Mesenchymal stem cell (in vitro differentiated cells and primary cell): Measurements from ENCODE around the gene SLC9A9.

ENCODE experiments used
- DNase-seq: peaks from one replicate; pipeline ENCODE4 v3.0.0-alpha.2; 2013
- H2AFZ ChIP-seq: one replicate; pipeline ENCODE4 v1.6.1; 2013; ENCODE audit warnings: low read depth, mild to moderate bottlenecking, control low read depth, inconsistent platforms, low read length, moderate library complexity
- H2AK5ac ChIP-seq: 2 replicates; pipeline ENCODE4 v1.6.1; 2013; ENCODE audit warnings: low read length, moderate library complexity, mild to moderate bottlenecking, inconsistent platforms; ENCODE audit not compliant: severe bottlenecking
- H2BK120ac ChIP-seq: one replicate; pipeline ENCODE4 v1.6.1; 2013; ENCODE audit warnings: low read depth, mild to moderate bottlenecking, inconsistent platforms, low read length, moderate library complexity
- H2BK12ac ChIP-seq, 2 experiments: one replicate each; pipeline ENCODE4 v1.6.1; 2013; ENCODE audit warnings: inconsistent platforms in 2 of 2, low read length in 2 of 2, mild to moderate bottlenecking in 2 of 2, moderate library complexity in 2 of 2, control low read depth in 1 of 2
- H2BK15ac ChIP-seq: one replicate; pipeline ENCODE4 v1.6.1; 2013; ENCODE audit warnings: mild to moderate bottlenecking, low read depth, inconsistent platforms; ENCODE audit not compliant: poor library complexity, severe bottlenecking
- H2BK5ac ChIP-seq: 2 replicates; pipeline ENCODE4 v1.6.1; 2013; ENCODE audit warnings: low read depth, mild to moderate bottlenecking, low read length, control low read depth, inconsistent platforms; ENCODE audit not compliant: poor library complexity, severe bottlenecking
- H3K14ac ChIP-seq, 2 experiments: one replicate each; pipeline ENCODE4 v1.6.1; 2013; ENCODE audit warnings: inconsistent platforms in 2 of 2, low read length in 2 of 2, control low read depth in 1 of 2, mild to moderate bottlenecking in 1 of 2, moderate library complexity in 1 of 2
- H3K18ac ChIP-seq, 2 experiments: one replicate each; pipeline ENCODE4 v1.6.1; 2013; ENCODE audit warnings: inconsistent platforms in 2 of 2, low read length in 2 of 2, control low read depth in 1 of 2, low read depth in 1 of 2, mild to moderate bottlenecking in 1 of 2
- H3K23ac ChIP-seq, 2 experiments: one replicate each; pipeline ENCODE4 v1.6.1; 2013; ENCODE audit warnings: inconsistent platforms in 2 of 2, low read length in 2 of 2, mild to moderate bottlenecking in 2 of 2, moderate library complexity in 2 of 2, control low read depth in 1 of 2
- H3K27ac ChIP-seq: 2 replicates; pipeline ENCODE4 v1.5.1; 2013; ENCODE audit warnings: mild to moderate bottlenecking, moderate library complexity, low read length, control low read depth, inconsistent platforms; ENCODE audit not compliant: poor library complexity, severe bottlenecking
- H3K27me3 ChIP-seq, 2 experiments: 2 replicates each; pipeline versions ENCODE4 v1.6.1 to v1.7.0; 2013; ENCODE audit warnings: low read length in 2 of 2, mild to moderate bottlenecking in 2 of 2, moderate library complexity in 2 of 2, control low read depth in 1 of 2, inconsistent platforms in 1 of 2; ENCODE audit not compliant: control insufficient read depth in 1 of 2, insufficient read depth in 1 of 2
- H3K36me3 ChIP-seq, 2 experiments: 2 replicates each; pipeline versions ENCODE4 v1.6.1 to v1.7.0; 2013; ENCODE audit warnings: low read length in 2 of 2, control low read depth in 1 of 2, inconsistent platforms in 1 of 2, low read depth in 1 of 2, mild to moderate bottlenecking in 1 of 2; ENCODE audit not compliant: insufficient read depth in 2 of 2, control insufficient read depth in 1 of 2
- H3K4ac ChIP-seq, 2 experiments: one replicate each; pipeline ENCODE4 v1.6.1; 2013; ENCODE audit warnings: inconsistent platforms in 2 of 2, low read length in 2 of 2, mild to moderate bottlenecking in 2 of 2, moderate library complexity in 2 of 2, control low read depth in 1 of 2, low read depth in 1 of 2
- H3K4me1 ChIP-seq: 2 replicates; pipeline ENCODE4 v1.6.1; 2013; ENCODE audit warnings: low read depth, low read length, control low read depth; ENCODE audit not compliant: control insufficient read depth, insufficient read depth
- H3K4me2 ChIP-seq: 2 replicates; pipeline ENCODE4 v1.6.1; 2013; ENCODE audit warnings: low read length, mild to moderate bottlenecking, inconsistent platforms; ENCODE audit not compliant: poor library complexity, severe bottlenecking
- H3K4me3 ChIP-seq, 2 experiments: 2 replicates each; pipeline versions ENCODE4 v1.5.1 to v1.7.0; 2013; ENCODE audit warnings: low read length in 2 of 2, mild to moderate bottlenecking in 2 of 2, control low read depth in 1 of 2, low read depth in 1 of 2; ENCODE audit not compliant: insufficient read depth in 1 of 2
- H3K79me1 ChIP-seq: replicated peaks from 2 replicates; pipeline ENCODE4 v1.6.1; 2013; ENCODE audit warnings: mild to moderate bottlenecking, control low read depth, low read length, inconsistent platforms; ENCODE audit not compliant: poor library complexity, severe bottlenecking
- H3K9ac ChIP-seq: 2 replicates; pipeline ENCODE4 v1.7.0; 2013; ENCODE audit warnings: mild to moderate bottlenecking, low read length, moderate library complexity
- H3K9me3 ChIP-seq: 2 replicates; pipeline ENCODE4 v1.7.0; 2013; ENCODE audit warnings: mild to moderate bottlenecking, low read length; ENCODE audit not compliant: control insufficient read depth
- H4K8ac ChIP-seq: one replicate; pipeline ENCODE4 v1.6.1; 2013; ENCODE audit warnings: inconsistent platforms, mild to moderate bottlenecking, low read length, moderate library complexity
- H4K91ac ChIP-seq: one replicate; pipeline ENCODE4 v1.6.1; 2013; ENCODE audit warnings: mild to moderate bottlenecking, low read length, inconsistent platforms
- WGBS: methylation state at CpG from one replicate; pipeline ENCODE4 v1.1.7; 2013; ENCODE audit warnings: mixed read lengths; 5-methylcytosine and 5-hydroxymethylcytosine counted together

The SLC9A9 gene

GRCh38 chr3:143658861-143659260 is 189.4 kb downstream of the SLC9A9 start:
- H3K23ac ChIP-seq = no peak overlapping the region
- no peak overlapping the region for H2AK5ac ChIP-seq
- H3K9ac ChIP-seq = no peak overlapping the region
- peaks cover 0 to 3% of the 10 kb centered on the region in 2 experiments for H3K36me3 ChIP-seq
- no peak overlapping the region for H2BK5ac ChIP-seq
- no peak overlapping the region for H2BK12ac ChIP-seq
- H3K4me3 ChIP-seq = no peak overlapping the region
- H2BK15ac ChIP-seq = no peak overlapping the region
- H3K4me1 ChIP-seq = peaks cover 1% of the 10 kb centered on the region
- H3K9me3 ChIP-seq = no peaks in the 10 kb centered on the region
- DNase-seq = no peak
- no peaks in the 10 kb centered on the region for H3K27me3 ChIP-seq
- H3K14ac ChIP-seq = no peak overlapping the region
- no peak overlapping the region for H3K4ac ChIP-seq
- no peak overlapping the region for H3K18ac ChIP-seq
- H3K4me2 ChIP-seq = no peak overlapping the region
- no peak overlapping the region for H4K8ac ChIP-seq
- peak overlapping the region; percentile 61 for H3K27ac ChIP-seq
- WGBS = 94% methylated on average over 1 of the region's 2 CpGs
- H2AFZ ChIP-seq = no peak overlapping the region
- no peak overlapping the region for H2BK120ac ChIP-seq
- no peak overlapping the region for H4K91ac ChIP-seq
- H3K79me1 ChIP-seq = no peaks in the 10 kb centered on the region

- Histone ChIP-seq H2BK15ac (no peak overlapping the region), H3K79me1 (no peaks in the 10 kb centered on the region), H2AFZ (no peak overlapping the region), H4K8ac (no peak overlapping the region), H3K4me1 (peaks cover 1% of the 10 kb centered on the region), H3K27me3 (no peaks in the 10 kb centered on the region), H4K91ac (no peak overlapping the region), H2AK5ac (no peak overlapping the region), H3K9ac (no peak overlapping the region), H3K14ac (no peak overlapping the region), H3K27ac (no peak overlapping the region), H2BK12ac (no peak overlapping the region), H3K4me2 (no peak overlapping the region), H3K23ac (no peak overlapping the region), H2BK5ac (no peak overlapping the region), H3K9me3 (no peaks in the 10 kb centered on the region), H3K18ac (no peak overlapping the region), H3K36me3 (peaks cover 0 to 3% of the 10 kb centered on the region in 2 experiments), H2BK120ac (no peak overlapping the region), H3K4ac (no peak overlapping the region), H3K4me3 (no peak overlapping the region)
- no CpG with 5 or more reads among the region's 1 CpG for whole genome bisulfite sequencing
- no peak for DNase-seq
These were observed 190.2 kb downstream of the SLC9A9 start for GRCh38 chr3:143658116-143658515.

- no peak overlapping the region for H3K18ac ChIP-seq
- H3K9me3 ChIP-seq = no peaks in the 10 kb centered on the region
- H3K4me2 ChIP-seq = no peak overlapping the region
- H3K14ac ChIP-seq = no peak overlapping the region
- no peaks in the 10 kb centered on the region for H3K79me1 ChIP-seq
- no peak overlapping the region for H4K91ac ChIP-seq
- no peak overlapping the region for H2BK15ac ChIP-seq
- peaks cover 0 to under 1% of the 10 kb centered on the region in 2 experiments for H3K36me3 ChIP-seq
- no peak overlapping the region for H3K4ac ChIP-seq
- H2AFZ ChIP-seq = no peak overlapping the region
- no peak overlapping the region for H2AK5ac ChIP-seq
- H2BK120ac ChIP-seq = no peak overlapping the region
- no peak overlapping the region for H3K9ac ChIP-seq
- H2BK5ac ChIP-seq = no peak overlapping the region
- no peaks in the 10 kb centered on the region for H3K27me3 ChIP-seq
- no peak overlapping the region for H4K8ac ChIP-seq
- H3K23ac ChIP-seq = no peak overlapping the region
- H3K27ac ChIP-seq = no peak overlapping the region
- no peak overlapping the region for H2BK12ac ChIP-seq
- H3K4me3 ChIP-seq = no peak overlapping the region
- H3K4me1 ChIP-seq = peaks cover 1% of the 10 kb centered on the region
- peak; percentile 36 for DNase-seq
These were observed 190.9 kb downstream of the SLC9A9 start for GRCh38 chr3:143657391-143657790.

- H3K4me3 ChIP-seq = no peak overlapping the region
- no peak overlapping the region for H2AK5ac ChIP-seq
- WGBS = 78% methylated on average over 3 of the region's 3 CpGs
- no peak overlapping the region for H2BK15ac ChIP-seq
- H3K4me2 ChIP-seq = no peak overlapping the region
- H3K23ac ChIP-seq = no peak overlapping the region
- DNase-seq = no peak
- H3K27ac ChIP-seq = no peak overlapping the region
- H3K18ac ChIP-seq = no peak overlapping the region
- no peaks in the 10 kb centered on the region for H3K9me3 ChIP-seq
- peak overlapping the region; percentile 62 for H3K9ac ChIP-seq
- peaks cover 1% of the 10 kb centered on the region for H3K4me1 ChIP-seq
- no peak overlapping the region for H2BK120ac ChIP-seq
- no peaks in the 10 kb centered on the region for H3K79me1 ChIP-seq
- no peak overlapping the region for H2BK5ac ChIP-seq
- no peak overlapping the region for H3K4ac ChIP-seq
- no peak overlapping the region for H2BK12ac ChIP-seq
- peaks cover 0 to 6% of the 10 kb centered on the region in 2 experiments for H3K36me3 ChIP-seq
- H3K14ac ChIP-seq = no peak overlapping the region
- H4K8ac ChIP-seq = no peak overlapping the region
- H4K91ac ChIP-seq = no peak overlapping the region
- H3K27me3 ChIP-seq = no peaks in the 10 kb centered on the region
- H2AFZ ChIP-seq = no peak overlapping the region
These were observed 193.4 kb downstream of the SLC9A9 start for GRCh38 chr3:143654906-143655305.
